Prostate gland (tissue), 2 donors: Measurements from ENCODE around the gene SH3GLB2. TPM values are rescaled to one million over a fixed set of nuclear protein-coding genes. Genes with fewer than 3 reads are reported as not detected.

Experiments
- DNase-seq: peaks from one replicate; pipeline ENCODE4 v3.0.0-alpha.2; 2019; ENCODE audit warnings: low spot score
- H3K27ac ChIP-seq, 2 donors: fragments of 200-600 bp; sonication (generic); 2 replicates each; pipeline ENCODE4 v1.5.1; 2017 to 2019
- H3K27me3 ChIP-seq: fragments of 200-600 bp; sonication (generic); replicated peaks from 2 replicates; pipeline ENCODE4 v1.5.1; 2019; ENCODE audit not compliant: insufficient read depth
- H3K36me3 ChIP-seq, 2 donors: fragments of 200-600 bp; sonication (generic); 1 replicate in 1 of 2; 2 replicates in 1 of 2; pipeline versions ENCODE4 v1.5.1 to v1.8.1; 2017 to 2019
- H3K4me1 ChIP-seq: fragments of 200-600 bp; sonication (generic); replicated peaks from 2 replicates; pipeline ENCODE4 v1.5.1; 2019
- H3K4me3 ChIP-seq, 2 donors: fragments of 200-600 bp; sonication (generic); 2 replicates each; pipeline ENCODE4 v1.5.1; 2017 to 2019
- H3K9me3 ChIP-seq: fragments of 200-600 bp; sonication (generic); 2 replicates; pipeline ENCODE4 v1.5.1; 2017
- POLR2A ChIP-seq: fragments of 450-650 bp; IDR thresholded peaks from one replicate; pipeline ENCODE4 v1.6.1; 2016; ENCODE audit warnings: antibody characterized with exemption, mild to moderate bottlenecking
- POLR2AphosphoS5 ChIP-seq: sonication (generic); formaldehyde crosslinking; IDR thresholded peaks from one replicate; pipeline ENCODE4 v1.6.1; 2017; ENCODE audit warnings: antibody characterized with exemption
- WGBS: methylation state at CpG from one replicate; pipeline ENCODE4 v1.1.5; 2018; 5-methylcytosine and 5-hydroxymethylcytosine counted together
- intact Hi-C: fragments of 100-400 bp; cut with DNase I; formaldehyde crosslinking; loops from one replicate; pipeline ENCODE4 v1.14.2; 2022
- total RNA-seq, 2 donors: library from RNA; depleted of rRNA; stranded (reverse); fragments of >200 nt; gene quantifications; one replicate each; pipeline ENCODE4 v1.1.0, GENCODE V29; 2016
- TF ChIP-seq, protein P1 (sequence below), 4 experiments: fragments of 200-600 bp in 2 of 4; fragments of 450-650 bp in 2 of 4; sonication (generic) in 2 of 4; IDR thresholded peaks; 1 replicate in 3 of 4; 2 replicates in 1 of 4; pipeline ENCODE4 v1.5.1; 2016 to 2019; ENCODE audit warnings: antibody characterized with exemption in 4 of 4, mild to moderate bottlenecking in 2 of 4, moderate library complexity in 2 of 4

Gene SH3GLB2
- total RNA-seq, 2 donors from 2014 or later, result 113 to 178 TPM

DNA sequence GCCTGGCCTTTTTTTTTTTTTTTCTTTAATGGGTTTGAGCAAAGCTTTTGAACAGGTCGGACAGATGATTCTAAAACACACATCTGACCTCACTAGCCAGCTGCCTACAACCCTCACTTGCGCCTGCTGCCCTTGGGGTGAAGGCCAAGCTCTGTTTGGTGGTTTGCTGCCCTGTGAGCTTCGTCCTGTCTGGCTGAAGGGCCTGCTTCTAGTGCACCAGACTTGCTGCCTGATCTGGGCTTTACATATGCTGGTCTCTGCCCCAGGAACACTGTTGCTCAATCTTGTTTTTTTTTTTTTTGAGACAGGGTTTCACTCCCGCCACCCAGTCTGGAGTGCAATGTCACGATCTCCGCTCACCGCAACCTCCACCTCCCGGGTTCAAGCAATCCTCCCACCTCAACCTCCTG is 36.4 kb upstream of the SH3GLB2 start:
- DNase-seq, result no peak
- intact Hi-C loops, result no loop called here
- H3K4me1 ChIP-seq, result no peaks in the 10 kb centered on the region
- no peak overlapping the region for H3K4me3 ChIP-seq
- no peaks in the 10 kb centered on the region for H3K27me3 ChIP-seq
- H3K36me3 ChIP-seq, result peaks cover 3 to 5% of the 10 kb centered on the region in 2 donors
- WGBS, result 95% methylated on average over 8 of the region's 8 CpGs
- TF ChIP-seq, protein P1, sequence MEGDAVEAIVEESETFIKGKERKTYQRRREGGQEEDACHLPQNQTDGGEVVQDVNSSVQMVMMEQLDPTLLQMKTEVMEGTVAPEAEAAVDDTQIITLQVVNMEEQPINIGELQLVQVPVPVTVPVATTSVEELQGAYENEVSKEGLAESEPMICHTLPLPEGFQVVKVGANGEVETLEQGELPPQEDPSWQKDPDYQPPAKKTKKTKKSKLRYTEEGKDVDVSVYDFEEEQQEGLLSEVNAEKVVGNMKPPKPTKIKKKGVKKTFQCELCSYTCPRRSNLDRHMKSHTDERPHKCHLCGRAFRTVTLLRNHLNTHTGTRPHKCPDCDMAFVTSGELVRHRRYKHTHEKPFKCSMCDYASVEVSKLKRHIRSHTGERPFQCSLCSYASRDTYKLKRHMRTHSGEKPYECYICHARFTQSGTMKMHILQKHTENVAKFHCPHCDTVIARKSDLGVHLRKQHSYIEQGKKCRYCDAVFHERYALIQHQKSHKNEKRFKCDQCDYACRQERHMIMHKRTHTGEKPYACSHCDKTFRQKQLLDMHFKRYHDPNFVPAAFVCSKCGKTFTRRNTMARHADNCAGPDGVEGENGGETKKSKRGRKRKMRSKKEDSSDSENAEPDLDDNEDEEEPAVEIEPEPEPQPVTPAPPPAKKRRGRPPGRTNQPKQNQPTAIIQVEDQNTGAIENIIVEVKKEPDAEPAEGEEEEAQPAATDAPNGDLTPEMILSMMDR (IDR thresholded peaks at IDR 0.05), result no peak
- TF ChIP-seq POLR2AphosphoS5 (no peak), POLR2A (no peak)
- H3K9me3 ChIP-seq, result no peaks in the 10 kb centered on the region
- no peak overlapping the region for H3K27ac ChIP-seq

DNA sequence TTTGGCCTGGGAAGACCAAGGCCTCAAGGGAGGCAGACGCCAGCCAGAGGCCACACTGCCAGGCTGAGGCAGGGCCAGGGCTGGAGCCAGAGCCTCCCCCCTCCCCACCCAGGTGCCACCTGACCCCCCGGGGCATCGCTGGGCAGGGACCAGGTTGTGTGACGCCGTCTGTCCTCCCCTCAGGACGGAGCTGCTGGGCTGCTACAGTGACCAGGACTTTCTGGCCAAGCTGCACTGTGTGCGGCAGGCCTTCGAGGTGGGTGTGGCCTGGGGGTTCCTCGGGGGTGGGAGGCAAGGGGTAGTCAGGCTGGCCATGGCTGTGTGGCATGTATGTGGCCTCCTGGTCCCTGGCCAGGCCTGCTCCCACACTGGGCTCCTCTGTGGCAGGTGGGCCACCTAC is 34.9 kb upstream of the SH3GLB2 start:
- intact Hi-C loops, result no loop called here

DNA sequence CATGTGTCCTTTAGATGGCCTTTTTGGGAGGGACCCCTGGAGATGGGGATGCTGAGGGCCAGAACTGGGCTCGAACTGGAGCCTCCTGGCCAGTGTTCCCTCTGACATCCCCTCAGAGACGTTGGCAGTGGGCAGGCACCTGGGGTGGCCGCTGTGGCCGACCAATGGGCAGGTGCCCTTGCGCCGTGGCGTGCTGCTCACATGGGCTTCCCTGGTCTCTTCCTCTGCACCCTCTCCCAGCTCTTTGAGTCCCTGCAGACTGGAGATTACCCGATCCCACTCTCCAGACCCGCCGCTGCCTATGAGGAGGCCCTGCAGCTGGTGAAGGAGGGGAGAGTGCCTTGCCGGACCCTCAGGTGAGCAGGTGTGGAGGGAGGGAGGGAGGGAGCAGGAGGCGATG is 32.9 kb upstream of the SH3GLB2 start:
- intact Hi-C loops, result no loop called here
- H3K9me3 ChIP-seq, result no peaks in the 10 kb centered on the region
- no peak overlapping the region for H3K27ac ChIP-seq
- H3K4me1 ChIP-seq, result no peaks in the 10 kb centered on the region
- peaks cover 3% of the 10 kb centered on the region in 2 donors for H3K36me3 ChIP-seq
- DNase-seq, result no peak
- H3K27me3 ChIP-seq, result no peaks in the 10 kb centered on the region
- no peak overlapping the region for H3K4me3 ChIP-seq
- TF ChIP-seq, protein P1 (IDR thresholded peaks at IDR 0.05), result no peak
- no peak for TF ChIP-seq POLR2AphosphoS5
- no peak for TF ChIP-seq POLR2A
- 95% methylated on average over 9 of the region's 12 CpGs for WGBS

More for the DNA sequence above, 34.9 kb upstream of the SH3GLB2 start:
- Histone ChIP-seq H3K9me3 (no peaks in the 10 kb centered on the region), H3K36me3 (peaks cover 3 to 5% of the 10 kb centered on the region in 2 donors), H3K27me3 (no peaks in the 10 kb centered on the region), H3K27ac (no peak overlapping the region), H3K4me3 (no peak overlapping the region), H3K4me1 (no peaks in the 10 kb centered on the region)
- DNase-seq, result no peak
- 97% methylated on average over 6 of the region's 9 CpGs for WGBS
- TF ChIP-seq, protein P1 (IDR thresholded peaks at IDR 0.05), result no peak
- TF ChIP-seq POLR2AphosphoS5 (no peak), POLR2A (no peak)

DNA sequence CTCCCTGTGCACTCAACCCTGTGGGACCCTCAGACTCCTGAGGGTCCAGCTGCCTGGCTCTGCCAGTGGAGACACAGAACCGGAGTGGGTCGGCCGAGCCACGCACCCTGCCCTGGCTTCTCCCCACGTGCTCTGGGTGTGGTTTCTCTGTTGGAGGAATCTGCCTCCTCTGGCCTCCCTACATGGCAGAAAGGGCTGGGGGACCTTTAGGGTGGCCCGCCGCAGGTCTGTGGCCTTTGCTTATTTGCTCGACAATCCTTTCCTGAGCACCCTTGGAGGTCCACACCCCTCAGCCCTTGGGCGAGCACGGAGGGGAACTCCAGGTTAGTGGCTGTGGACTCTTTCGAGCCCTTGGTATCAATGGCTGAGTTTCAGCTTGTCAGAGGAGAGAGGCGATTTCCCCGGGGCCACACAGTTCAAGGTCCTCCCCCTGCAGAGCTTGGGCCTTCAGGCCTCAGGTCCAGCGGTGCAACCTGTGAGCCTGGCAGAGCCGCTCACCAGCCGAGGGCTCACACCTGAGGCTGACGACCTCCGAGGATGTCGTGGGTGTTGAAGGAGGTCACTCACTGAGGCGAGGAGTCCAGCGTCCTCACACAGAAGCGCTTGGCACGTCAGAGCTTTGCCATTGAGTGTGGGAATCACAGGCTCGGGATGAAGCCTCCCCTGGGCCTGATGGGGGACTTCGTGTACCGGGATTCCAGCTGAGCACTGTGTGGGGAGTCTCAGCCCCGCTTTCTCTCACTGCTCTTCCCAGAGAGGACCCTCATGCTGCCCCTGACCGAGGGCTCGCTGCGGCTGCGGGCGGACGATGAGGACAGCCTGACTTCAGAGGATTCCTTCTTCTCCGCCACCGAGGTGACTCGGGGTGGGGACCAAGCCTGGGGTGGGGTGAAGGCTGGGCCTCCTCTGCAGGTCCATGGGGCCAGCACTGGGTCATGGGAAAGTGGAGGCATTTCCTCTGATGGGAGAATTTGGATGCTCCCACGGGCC is 32.0 kb upstream of the SH3GLB2 start:
- Histone ChIP-seq H3K4me3 (no peak overlapping the region), H3K4me1 (no peaks in the 10 kb centered on the region), H3K9me3 (no peaks in the 10 kb centered on the region), H3K27ac (no peak overlapping the region), H3K36me3 (peaks cover 0 to 3% of the 10 kb centered on the region in 2 donors), H3K27me3 (no peaks in the 10 kb centered on the region)
- no peak for DNase-seq
- 95% methylated on average over 37 of the region's 37 CpGs for WGBS
- intact Hi-C loops, result no loop called here
- TF ChIP-seq POLR2AphosphoS5, result no peak
- no peak for TF ChIP-seq POLR2A
- TF ChIP-seq, protein P1 (IDR thresholded peaks at IDR 0.05), result no peak
